Stomach (tissue), 9 donors: ENCODE measurements around the gene PIGP. TPM values are rescaled to one million over a fixed set of nuclear protein-coding genes. Genes with fewer than 3 reads are reported as not detected.
"Not testable (repeated sequence)": the region's sequence is repeated elsewhere in the genome, so short reads cannot be mapped to it uniquely, and the experiment has no call there.

Source experiments
- DNase-seq, 2 donors: peaks; one replicate each; pipeline versions ENCODE4 v3.0.0 to v3.0.0-alpha.2; 2013 to 2019
- H3K27ac ChIP-seq, 5 donors: fragments of 200-600 bp in 4 of 5; sonication (generic) in 4 of 5; one replicate each; pipeline ENCODE4 v1.5.1; 2013 to 2019; ENCODE audit warnings: mild to moderate bottlenecking in 1 of 5, moderate library complexity in 1 of 5
- H3K27me3 ChIP-seq, 3 donors: fragments of 200-600 bp; sonication (generic); one replicate each; pipeline ENCODE4 v1.5.1; 2017 to 2019; ENCODE audit warnings: mixed run types in 1 of 3
- H3K36me3 ChIP-seq, 4 donors: fragments of 200-600 bp; sonication (generic); 1 replicate in 3 of 4; 2 replicates in 1 of 4; pipeline ENCODE4 v1.5.1; 2016 to 2019
- H3K4me1 ChIP-seq, 4 donors: fragments of 200-600 bp; sonication (generic); one replicate each; pipeline ENCODE4 v1.5.1; 2016 to 2019
- H3K4me3 ChIP-seq, 4 donors: fragments of 200-600 bp; sonication (generic) in 3 of 4; one replicate each; pipeline ENCODE4 v1.5.1; 2016 to 2019; ENCODE audit warnings: mild to moderate bottlenecking in 1 of 4
- H3K9me3 ChIP-seq, 4 donors: fragments of 200-600 bp; sonication (generic); one replicate each; pipeline ENCODE4 v1.5.1; 2016 to 2019
- CTCF ChIP-seq, 7 experiments: fragments of 450-650 bp in 4 of 7; fragments of 200-600 bp in 3 of 7; sonication (generic) in 3 of 7; IDR thresholded peaks; one replicate each; pipeline ENCODE4 v1.5.1; 2016 to 2019; ENCODE audit warnings: antibody characterized with exemption in 7 of 7, control low read depth in 2 of 7, mild to moderate bottlenecking in 1 of 7
- EP300 ChIP-seq: sonication (generic); formaldehyde crosslinking; IDR thresholded peaks from one replicate; pipeline ENCODE4 v1.6.1; 2017; ENCODE audit warnings: antibody characterized with exemption
- POLR2A ChIP-seq, 4 donors: fragments of 450-650 bp; IDR thresholded peaks; one replicate each; pipeline ENCODE4 v1.6.1; 2016; ENCODE audit warnings: antibody characterized with exemption in 4 of 4, control low read depth in 2 of 4, mild to moderate bottlenecking in 1 of 4, moderate library complexity in 1 of 4
- POLR2AphosphoS5 ChIP-seq, 3 donors: sonication (generic); formaldehyde crosslinking; IDR thresholded peaks; one replicate each; pipeline ENCODE4 v1.6.1; 2016; ENCODE audit warnings: antibody characterized with exemption in 3 of 3
- WGBS, 5 donors: extraction: QIAGEN DNeasy Blood & Tissue Kit in 3 of 5; methylation state at CpG; one replicate each; pipeline versions ENCODE4 v1.1.5 to v1.1.7; 2013 to 2018; 5-methylcytosine and 5-hydroxymethylcytosine counted together
- intact Hi-C: fragments of 100-400 bp; cut with DNase I; formaldehyde crosslinking; loops from one replicate; pipeline ENCODE4 v1.15.1; 2023; ENCODE audit warnings: low total_unique reads
- polyA plus RNA-seq, 3 donors: library from polyadenylated mRNA; stranded (reverse); fragments of 200-250 nt; gene quantifications; one replicate each; pipeline ENCODE4 v1.2.3, GENCODE V29; 2013
- total RNA-seq, 5 donors: library from RNA; depleted of rRNA; stranded (reverse); fragments of >200 nt; gene quantifications; one replicate each; pipeline versions ENCODE4 v1.1.0 to v1.2.3, GENCODE V29; 2014 to 2016
- donor health status: healthy with polysubstance abuse.
- donor health status: Bipolar disorder and iron deficiency.
- donor health status: healthy.

PIGP gene
- total and polyA plus RNA-seq, 8 donors, result 7.0 to 115 (median 34.5) TPM

- whole genome bisulfite sequencing, 5 donors, result 86 to 93% (median 90%) methylated on average over 3 of the region's 3 CpGs
- intact Hi-C loops, result no loop called here
- Histone ChIP-seq H3K27ac (no peak overlapping the region), H3K27me3 (no peaks in the 10 kb centered on the region), H3K9me3 (no peaks in the 10 kb centered on the region), H3K4me3 (no peak overlapping the region), H3K36me3 (no peaks in the 10 kb centered on the region), H3K4me1 (no peaks in the 10 kb centered on the region)
- TF ChIP-seq EP300 (no peak), POLR2A (IDR thresholded peaks at IDR 0.05) (no peak), POLR2AphosphoS5 (IDR thresholded peaks at IDR 0.05) (no peak), CTCF (IDR thresholded peaks at IDR 0.05) (no peak)
- DNase-seq, result no peak
These were observed 32.7 kb downstream of the PIGP start for GRCh38 chr21:37040212-37040611.

GRCh38 chr21:37039411-37040075 lies 33.3 kb downstream of the PIGP start:
- no peaks in the 10 kb centered on the region for H3K36me3 ChIP-seq
- H3K27ac ChIP-seq, result no peak overlapping the region
- 73 to 85% (median 77%) methylated on average over 9 of the region's 9 CpGs for WGBS, 5 donors
- no peak for TF ChIP-seq CTCF (IDR thresholded peaks at IDR 0.05)
- TF ChIP-seq POLR2AphosphoS5 (IDR thresholded peaks at IDR 0.05), result no peak
- no peak for TF ChIP-seq POLR2A (IDR thresholded peaks at IDR 0.05)
- TF ChIP-seq EP300, result no peak
- no peaks in the 10 kb centered on the region for H3K27me3 ChIP-seq
- DNase-seq, result no peak
- intact Hi-C loops, result no loop called here
- no peaks in the 10 kb centered on the region for H3K4me1 ChIP-seq
- no peaks in the 10 kb centered on the region for H3K9me3 ChIP-seq
- H3K4me3 ChIP-seq, result no peak overlapping the region

GRCh38 chr21:37036177-37036576 lies 36.7 kb downstream of the PIGP start:
- no peak overlapping the region for H3K4me3 ChIP-seq
- TF ChIP-seq EP300, result no peak
- no peak for TF ChIP-seq CTCF (IDR thresholded peaks at IDR 0.05)
- no peak for TF ChIP-seq POLR2A (IDR thresholded peaks at IDR 0.05)
- TF ChIP-seq POLR2AphosphoS5 (IDR thresholded peaks at IDR 0.05), result no peak
- H3K27ac ChIP-seq, result no peak overlapping the region
- no peaks in the 10 kb centered on the region for H3K27me3 ChIP-seq
- no peaks in the 10 kb centered on the region for H3K36me3 ChIP-seq
- intact Hi-C loops, result no loop called here
- H3K4me1 ChIP-seq, result no peaks in the 10 kb centered on the region
- 70 to 80% (median 75%) methylated on average over 4 of the region's 4 CpGs for WGBS, 5 donors
- no peaks in the 10 kb centered on the region for H3K9me3 ChIP-seq
- DNase-seq, result no peak

GRCh38 chr21:37034394-37034793 lies 38.5 kb downstream of the PIGP start:
- H3K36me3 ChIP-seq, DNase-seq, intact Hi-C loops, H3K9me3 ChIP-seq, H3K27ac ChIP-seq, H3K27me3 ChIP-seq, H3K4me1 ChIP-seq, H3K4me3 ChIP-seq: not testable (repeated sequence)
- 75 to 86% (median 80%) methylated on average over 4 of the region's 4 CpGs for WGBS, 5 donors

- DNase-seq, result no peak
- Histone ChIP-seq H3K4me3 (no peak overlapping the region), H3K27ac (no peak overlapping the region), H3K4me1 (no peaks in the 10 kb centered on the region), H3K27me3 (no peaks in the 10 kb centered on the region), H3K9me3 (no peaks in the 10 kb centered on the region), H3K36me3 (no peaks in the 10 kb centered on the region)
- TF ChIP-seq EP300, result no peak
- TF ChIP-seq POLR2A (IDR thresholded peaks at IDR 0.05), result no peak
- TF ChIP-seq POLR2AphosphoS5 (IDR thresholded peaks at IDR 0.05), result no peak
- TF ChIP-seq CTCF (IDR thresholded peaks at IDR 0.05), result no peak
- intact Hi-C loops, result no loop called here
- 61 to 77% (median 73%) methylated on average over 4 of the region's 4 CpGs for WGBS, 5 donors
These were observed 39.9 kb downstream of the PIGP start for GRCh38 chr21:37032877-37033471.
